Measurements from ENCODE around the gene NOL12. TPM values are rescaled to one million over a fixed set of nuclear protein-coding genes. Genes with fewer than 3 reads are reported as not detected.

NOL12 gene
- total and polyA plus RNA-seq, 8 donors, result 16.2 to 26.3 (median 20.3) TPM

DNA sequence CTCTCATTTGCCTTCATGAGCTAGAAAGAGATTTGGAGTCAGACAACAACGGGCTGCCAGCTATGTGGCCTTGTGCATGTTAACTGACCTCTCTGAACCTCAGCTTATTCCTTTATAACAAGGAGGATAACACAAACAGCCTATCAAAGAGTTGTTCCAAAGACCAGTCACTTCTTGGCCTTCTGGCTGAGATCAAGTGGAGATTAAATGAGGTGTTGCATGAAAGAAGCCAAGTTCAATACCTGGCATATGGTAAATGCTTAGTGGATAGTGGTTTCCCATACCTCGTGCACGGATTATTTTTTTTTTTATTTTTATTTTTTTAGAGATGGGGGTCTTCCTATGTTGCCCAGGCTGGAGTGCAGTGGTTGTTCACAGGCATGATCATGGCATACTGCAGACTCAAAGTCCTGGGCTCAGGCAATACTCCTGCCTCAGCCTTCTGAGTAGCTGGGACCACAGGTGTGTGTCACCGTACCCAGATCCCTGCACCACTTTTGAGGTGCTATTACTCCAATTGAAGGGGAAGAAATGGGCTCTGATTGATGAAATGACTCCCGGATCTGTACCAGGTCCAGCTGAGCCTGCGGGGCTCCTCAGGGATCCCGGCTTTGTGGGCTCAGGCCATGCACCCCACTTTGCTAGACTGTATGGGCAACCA lies 5.8 kb upstream of the NOL12 start:
- no peak overlapping the region for H3K4me3 ChIP-seq
- H3K36me3 ChIP-seq, result peaks cover 0 to 26% of the 10 kb centered on the region in 2 donors
- no peaks in the 10 kb centered on the region for H3K9me3 ChIP-seq
- ATAC-seq (no peak), DNase-seq (no peak)
- TF ChIP-seq, protein P1, sequence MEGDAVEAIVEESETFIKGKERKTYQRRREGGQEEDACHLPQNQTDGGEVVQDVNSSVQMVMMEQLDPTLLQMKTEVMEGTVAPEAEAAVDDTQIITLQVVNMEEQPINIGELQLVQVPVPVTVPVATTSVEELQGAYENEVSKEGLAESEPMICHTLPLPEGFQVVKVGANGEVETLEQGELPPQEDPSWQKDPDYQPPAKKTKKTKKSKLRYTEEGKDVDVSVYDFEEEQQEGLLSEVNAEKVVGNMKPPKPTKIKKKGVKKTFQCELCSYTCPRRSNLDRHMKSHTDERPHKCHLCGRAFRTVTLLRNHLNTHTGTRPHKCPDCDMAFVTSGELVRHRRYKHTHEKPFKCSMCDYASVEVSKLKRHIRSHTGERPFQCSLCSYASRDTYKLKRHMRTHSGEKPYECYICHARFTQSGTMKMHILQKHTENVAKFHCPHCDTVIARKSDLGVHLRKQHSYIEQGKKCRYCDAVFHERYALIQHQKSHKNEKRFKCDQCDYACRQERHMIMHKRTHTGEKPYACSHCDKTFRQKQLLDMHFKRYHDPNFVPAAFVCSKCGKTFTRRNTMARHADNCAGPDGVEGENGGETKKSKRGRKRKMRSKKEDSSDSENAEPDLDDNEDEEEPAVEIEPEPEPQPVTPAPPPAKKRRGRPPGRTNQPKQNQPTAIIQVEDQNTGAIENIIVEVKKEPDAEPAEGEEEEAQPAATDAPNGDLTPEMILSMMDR (IDR thresholded peaks at IDR 0.05), result no peak
- no peaks in the 10 kb centered on the region for H3K27me3 ChIP-seq
- peaks cover 8 to 46% of the 10 kb centered on the region in 2 donors for H3K4me1 ChIP-seq
- intact Hi-C loops (cut with DNase I), result loop anchor here in 1 of 2 donors (5.0 kb wide), 1 partner anchor 38 kb away; no protein-coding TSS in a partner anchor
- H3K27ac ChIP-seq, result no peak overlapping the region

GRCh38 chr22:37681001-37681424 lies 5.1 kb upstream of the NOL12 start:
- Histone ChIP-seq H3K27me3 (no peaks in the 10 kb centered on the region), H3K36me3 (peaks cover 0 to 26% of the 10 kb centered on the region in 2 donors), H3K4me1 (peaks cover 8 to 43% of the 10 kb centered on the region in 2 donors), H3K27ac (no peak overlapping the region), H3K9me3 (no peaks in the 10 kb centered on the region), H3K4me3 (no peak overlapping the region)
- no peak for DNase-seq
- TF ChIP-seq, protein P1 (IDR thresholded peaks at IDR 0.05), result no peak
- intact Hi-C loops (cut with DNase I), result loop anchor here in 1 of 2 donors (5.0 kb wide), 1 partner anchor 39 kb away; no protein-coding TSS in a partner anchor
- ATAC-seq, result no peak

GRCh38 chr22:37681556-37682049 lies 4.5 kb upstream of the NOL12 start:
- H3K27ac ChIP-seq, result no peak overlapping the region
- intact Hi-C loops (cut with DNase I), result loop anchor here in 1 of 2 donors (5.0 kb wide), 1 partner anchor 39 kb away; no protein-coding TSS in a partner anchor
- DNase-seq, result peak; percentile 40 to 87 (median 73)
- H3K4me3 ChIP-seq, result no peak overlapping the region
- TF ChIP-seq, protein P1 (IDR thresholded peaks at IDR 0.05), result peak; percentile 88 to 90
- peaks cover 0 to 26% of the 10 kb centered on the region in 2 donors for H3K36me3 ChIP-seq
- no peaks in the 10 kb centered on the region for H3K9me3 ChIP-seq
- no peaks in the 10 kb centered on the region for H3K27me3 ChIP-seq
- peaks cover 8 to 38% of the 10 kb centered on the region in 2 donors for H3K4me1 ChIP-seq
- ATAC-seq, result peak; percentile 65

DNA sequence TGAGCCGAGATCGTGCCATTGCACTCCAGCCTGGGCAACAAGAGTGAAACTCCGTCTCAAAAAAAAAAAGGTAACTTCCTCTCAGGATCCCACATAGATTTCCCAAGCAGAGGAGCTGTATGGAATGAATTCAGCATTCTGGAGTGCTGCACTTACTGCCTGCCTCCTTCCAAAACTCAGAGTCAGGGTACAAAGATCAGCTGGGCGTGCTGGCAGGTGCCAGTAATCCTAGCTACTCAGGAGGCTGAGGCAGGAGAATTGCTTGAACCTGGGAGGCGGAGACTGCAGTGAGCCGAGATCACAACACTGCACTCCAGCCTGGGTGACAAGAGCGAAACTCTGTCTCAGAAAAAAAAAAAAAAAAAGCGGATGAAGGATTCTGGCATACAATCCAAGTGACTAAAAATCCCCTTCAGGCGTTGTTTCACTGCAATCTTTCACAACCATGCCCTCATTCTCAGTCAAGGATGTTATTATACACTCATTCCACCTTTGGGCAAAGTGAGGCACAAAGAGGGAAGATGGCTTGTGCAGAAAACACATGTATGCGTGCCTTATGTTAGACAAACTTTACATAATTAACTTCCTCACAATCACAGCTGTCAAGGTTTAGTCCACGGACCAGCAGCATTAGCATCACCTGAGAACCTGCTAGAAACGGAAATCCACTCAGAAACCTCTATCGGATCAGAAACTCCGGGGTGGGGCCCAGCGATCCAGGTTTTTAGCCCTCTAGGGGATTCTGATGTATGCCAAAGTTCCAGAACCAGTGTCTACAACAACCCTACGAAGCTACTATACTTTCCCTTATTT lies 1.1 kb upstream of the NOL12 start:
- no peak for ATAC-seq
- TF ChIP-seq, protein P1 (IDR thresholded peaks at IDR 0.05), result no peak
- peaks cover 0 to 23% of the 10 kb centered on the region in 2 donors for H3K36me3 ChIP-seq
- H3K27me3 ChIP-seq, result no peaks in the 10 kb centered on the region
- H3K4me1 ChIP-seq, result peaks cover 18 to 46% of the 10 kb centered on the region in 2 donors
- no peak for DNase-seq
- H3K4me3 ChIP-seq, result no peak overlapping the region
- intact Hi-C loops (cut with DNase I), result loop anchor here in 1 of 2 donors (5.0 kb wide), 1 partner anchor 43 kb away; no protein-coding TSS in a partner anchor
- no peaks in the 10 kb centered on the region for H3K9me3 ChIP-seq
- H3K27ac ChIP-seq, result no peak overlapping the region

GRCh38 chr22:37690407-37690806 lies 4.3 kb downstream of the NOL12 start:
- Histone ChIP-seq H3K9me3 (no peaks in the 10 kb centered on the region), H3K4me3 (no peak overlapping the region), H3K27me3 (no peaks in the 10 kb centered on the region), H3K36me3 (peaks cover 0 to 71% of the 10 kb centered on the region in 2 donors), H3K27ac (no peak overlapping the region), H3K4me1 (peaks cover 11 to 31% of the 10 kb centered on the region in 2 donors)
- intact Hi-C loops (cut with DNase I), result no loop called here
- TF ChIP-seq, protein P1 (IDR thresholded peaks at IDR 0.05), result no peak
- DNase-seq (no peak), ATAC-seq (no peak)
